Measurements from ENCODE around the gene PLIN1. TPM values are rescaled to one million over a fixed set of nuclear protein-coding genes. Genes with fewer than 3 reads are reported as not detected.

The PLIN1 gene
- total and polyA plus RNA-seq, 2 experiments from 2014 or later, result 0.21 to 0.90 TPM

- no peak for TF ChIP-seq ZNF462 (CRISPR knock-in tag; IDR thresholded peaks at IDR 0.05)
- TF ChIP-seq CREB1 (CRISPR knock-in tag; IDR thresholded peaks at IDR 0.05; ENCODE audit: low read depth), result no peak
- TF ChIP-seq EZH2phosphoT487 (IDR thresholded peaks at IDR 0.05; ENCODE audit: unreplicated experiment), result no peak
These were observed 3.6 kb downstream of the PLIN1 start (continued) for GRCh38 chr15:89675606-89676005.

GRCh38 chr15:89674526-89674925 lies 4.6 kb downstream of the PLIN1 start:
- H3K27ac Mint-ChIP-seq, result no peak overlapping the region
- no peaks in the 10 kb centered on the region for H3K9me3 Mint-ChIP-seq
- no peak overlapping the region for H3K4me3 Mint-ChIP-seq
- no peak overlapping the region for H3K27ac ChIP-seq (ENCODE audit: low read depth)
- H3F3A ChIP-seq (replicated peaks; ENCODE audit: low read depth), result no peaks in the 10 kb centered on the region
- no peaks in the 10 kb centered on the region for H3K36me3 ChIP-seq (ENCODE audit: insufficient read depth)
- peaks cover 10% of the 10 kb centered on the region; the same call in 2 of the 3 replicates for H3K4me1 Mint-ChIP-seq
- H3K9me2 ChIP-seq (ENCODE audit: insufficient read depth), result no peaks in the 10 kb centered on the region
- no peaks in the 10 kb centered on the region for H4K20me1 ChIP-seq (replicated peaks; ENCODE audit: insufficient read depth)
- no peaks in the 10 kb centered on the region for H3K4me1 ChIP-seq (ENCODE audit: insufficient read depth)
- no peaks in the 10 kb centered on the region for H3K79me2 ChIP-seq (replicated peaks; ENCODE audit: insufficient read depth)
- no peak overlapping the region for H3K4me2 ChIP-seq
- DNase-seq (ENCODE audit: low spot score) (no peak), ATAC-seq (no peak)
- no peaks in the 10 kb centered on the region for H3K27me3 ChIP-seq (ENCODE audit: insufficient read depth)
- H3K36me3 Mint-ChIP-seq (ENCODE audit: low read depth), result no peaks in the 10 kb centered on the region
- H3K4me3 ChIP-seq, result no peak overlapping the region
- no peak overlapping the region for H2AFZ ChIP-seq
- peaks cover 14% of the 10 kb centered on the region for H3K27me3 Mint-ChIP-seq (ENCODE audit: insufficient read depth, low read depth, poor library complexity)
- TF ChIP-seq CREB1 (CRISPR knock-in tag; IDR thresholded peaks at IDR 0.05; ENCODE audit: low read depth) (no peak), ETS1 (IDR thresholded peaks at IDR 0.05) (no peak), EZH2 (IDR thresholded peaks at IDR 0.05; ENCODE audit: low read depth, unreplicated experiment) (no peak), ZNF462 (CRISPR knock-in tag; IDR thresholded peaks at IDR 0.05) (no peak), POLR2AphosphoS5 (IDR thresholded peaks at IDR 0.05; ENCODE audit: low read depth) (no peak), EZH2phosphoT487 (IDR thresholded peaks at IDR 0.05; ENCODE audit: unreplicated experiment) (no peak), NANOG (IDR thresholded peaks at IDR 0.05; ENCODE audit: borderline replicate concordance) (no peak)

All from GM23338 (cell line).